DMS153 (cell line): Measurements from ENCODE around the gene ARAP2.

ENCODE experiments used
- DNase-seq: peaks from one replicate; lab custom pipeline; 2025; lab: John Stamatoyannopoulos, UW

The ARAP2 gene

GRCh38 chr4:36038491-36038890 lies 205.8 kb downstream of the ARAP2 start:
- DNase-seq, result no peak

- no peak for DNase-seq
These were observed 207.2 kb downstream of the ARAP2 start for GRCh38 chr4:36037127-36037526.

- DNase-seq, result no peak
These were observed 214.4 kb downstream of the ARAP2 start for GRCh38 chr4:36029951-36030350.

GRCh38 chr4:36027203-36027602 lies 217.1 kb downstream of the ARAP2 start:
- DNase-seq, result no peak

- no peak for DNase-seq
These were observed 217.9 kb downstream of the ARAP2 start for GRCh38 chr4:36026348-36026880.

- no peak for DNase-seq
These were observed 219.2 kb downstream of the ARAP2 start for GRCh38 chr4:36024901-36025660.

- no peak for DNase-seq
These were observed 224.0 kb downstream of the ARAP2 start for GRCh38 chr4:36020351-36020750.
